PFSK-1 (cell line): ENCODE results near the gene PARVB.

Source experiments
- FOXP2 ChIP-seq: optimal IDR thresholded peaks from 2 replicates; pipeline ENCODE3; 2011; ENCODE audit warnings: borderline replicate concordance, control low read depth, inconsistent platforms; ENCODE audit not compliant: insufficient read depth; ENCODE audit errors: extremely low read length, extremely low read depth
- POLR2AphosphoS5 ChIP-seq: IDR thresholded peaks from 2 replicates; pipeline ENCODE4 v1.6.1; 2012; ENCODE audit warnings: low read depth, mild to moderate bottlenecking, control low read depth, low read length, moderate library complexity
- SIN3A ChIP-seq: IDR thresholded peaks from 2 replicates; pipeline ENCODE4 v1.6.1; 2012; ENCODE audit warnings: mild to moderate bottlenecking, low read length, moderate library complexity, borderline replicate concordance; ENCODE audit not compliant: insufficient read depth
- TAF1 ChIP-seq: IDR thresholded peaks from 2 replicates; pipeline ENCODE4 v1.6.1; 2012; ENCODE audit warnings: low read length, control low read depth, borderline replicate concordance; ENCODE audit not compliant: insufficient read depth
- TF ChIP-seq, protein P1 (sequence below), 2 experiments: IDR thresholded peaks; 2 replicates each; pipeline versions ENCODE4 v1.6.1 to v1.8.0; 2011 to 2012; ENCODE audit warnings: low read depth in 2 of 2, low read length in 2 of 2, control low read depth in 1 of 2, inconsistent platforms in 1 of 2, mild to moderate bottlenecking in 1 of 2, moderate library complexity in 1 of 2; ENCODE audit not compliant: insufficient read depth in 1 of 2

The PARVB gene

DNA sequence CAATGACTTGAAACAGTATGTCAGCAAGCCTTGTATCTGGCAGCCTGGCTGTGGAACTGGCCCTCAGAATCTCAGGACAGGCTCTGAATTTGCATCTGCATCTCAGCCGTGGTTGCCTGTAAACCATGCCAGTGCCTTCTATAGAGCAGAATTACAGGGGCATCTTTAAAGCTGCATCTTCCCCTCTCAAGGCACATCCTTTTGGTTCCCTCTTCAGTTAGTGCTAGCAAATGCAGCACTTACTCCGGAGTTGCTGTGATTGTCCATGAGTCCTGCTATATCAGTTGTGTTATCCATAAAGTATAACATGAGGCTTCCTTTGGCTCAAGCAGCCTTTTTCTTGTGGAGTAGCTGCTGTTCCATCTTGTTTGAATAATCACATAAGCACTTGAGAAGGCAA lies 102.7 kb downstream of the PARVB start:
- TF ChIP-seq, protein P1, sequence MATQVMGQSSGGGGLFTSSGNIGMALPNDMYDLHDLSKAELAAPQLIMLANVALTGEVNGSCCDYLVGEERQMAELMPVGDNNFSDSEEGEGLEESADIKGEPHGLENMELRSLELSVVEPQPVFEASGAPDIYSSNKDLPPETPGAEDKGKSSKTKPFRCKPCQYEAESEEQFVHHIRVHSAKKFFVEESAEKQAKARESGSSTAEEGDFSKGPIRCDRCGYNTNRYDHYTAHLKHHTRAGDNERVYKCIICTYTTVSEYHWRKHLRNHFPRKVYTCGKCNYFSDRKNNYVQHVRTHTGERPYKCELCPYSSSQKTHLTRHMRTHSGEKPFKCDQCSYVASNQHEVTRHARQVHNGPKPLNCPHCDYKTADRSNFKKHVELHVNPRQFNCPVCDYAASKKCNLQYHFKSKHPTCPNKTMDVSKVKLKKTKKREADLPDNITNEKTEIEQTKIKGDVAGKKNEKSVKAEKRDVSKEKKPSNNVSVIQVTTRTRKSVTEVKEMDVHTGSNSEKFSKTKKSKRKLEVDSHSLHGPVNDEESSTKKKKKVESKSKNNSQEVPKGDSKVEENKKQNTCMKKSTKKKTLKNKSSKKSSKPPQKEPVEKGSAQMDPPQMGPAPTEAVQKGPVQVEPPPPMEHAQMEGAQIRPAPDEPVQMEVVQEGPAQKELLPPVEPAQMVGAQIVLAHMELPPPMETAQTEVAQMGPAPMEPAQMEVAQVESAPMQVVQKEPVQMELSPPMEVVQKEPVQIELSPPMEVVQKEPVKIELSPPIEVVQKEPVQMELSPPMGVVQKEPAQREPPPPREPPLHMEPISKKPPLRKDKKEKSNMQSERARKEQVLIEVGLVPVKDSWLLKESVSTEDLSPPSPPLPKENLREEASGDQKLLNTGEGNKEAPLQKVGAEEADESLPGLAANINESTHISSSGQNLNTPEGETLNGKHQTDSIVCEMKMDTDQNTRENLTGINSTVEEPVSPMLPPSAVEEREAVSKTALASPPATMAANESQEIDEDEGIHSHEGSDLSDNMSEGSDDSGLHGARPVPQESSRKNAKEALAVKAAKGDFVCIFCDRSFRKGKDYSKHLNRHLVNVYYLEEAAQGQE (IDR thresholded peaks at IDR 0.05; ENCODE audit: insufficient read depth in 1 of 2, low read depth in 2 of 2, low read length in 2 of 2): no peak
- TF ChIP-seq SIN3A: no peak
- no peak for TF ChIP-seq POLR2AphosphoS5
- TF ChIP-seq TAF1: no peak
- TF ChIP-seq FOXP2: no peak

DNA sequence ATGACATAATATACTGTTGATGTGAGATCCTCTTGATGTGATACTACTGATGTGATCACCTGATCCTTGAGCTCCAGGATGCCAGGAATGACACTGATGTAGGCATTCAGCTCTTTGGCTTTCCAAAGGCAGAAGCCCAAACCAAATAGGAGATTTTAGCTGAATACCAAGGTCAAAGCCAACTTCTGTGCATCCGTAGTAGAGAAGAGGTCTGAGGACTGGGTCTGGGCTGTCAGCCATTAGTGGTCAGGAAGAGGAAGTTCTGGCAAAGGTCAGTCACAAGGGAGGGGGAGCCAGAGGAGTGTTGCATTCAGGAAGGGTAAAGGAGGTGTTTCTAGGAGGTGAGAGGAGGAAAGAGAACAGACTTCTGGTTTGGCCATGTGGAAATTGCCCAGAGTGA lies 103.3 kb downstream of the PARVB start:
- TF ChIP-seq, protein P1 (IDR thresholded peaks at IDR 0.05; ENCODE audit: insufficient read depth in 1 of 2, low read depth in 2 of 2, low read length in 2 of 2): no peak
- TF ChIP-seq POLR2AphosphoS5: no peak
- no peak for TF ChIP-seq TAF1
- TF ChIP-seq FOXP2: no peak
- TF ChIP-seq SIN3A: no peak

DNA sequence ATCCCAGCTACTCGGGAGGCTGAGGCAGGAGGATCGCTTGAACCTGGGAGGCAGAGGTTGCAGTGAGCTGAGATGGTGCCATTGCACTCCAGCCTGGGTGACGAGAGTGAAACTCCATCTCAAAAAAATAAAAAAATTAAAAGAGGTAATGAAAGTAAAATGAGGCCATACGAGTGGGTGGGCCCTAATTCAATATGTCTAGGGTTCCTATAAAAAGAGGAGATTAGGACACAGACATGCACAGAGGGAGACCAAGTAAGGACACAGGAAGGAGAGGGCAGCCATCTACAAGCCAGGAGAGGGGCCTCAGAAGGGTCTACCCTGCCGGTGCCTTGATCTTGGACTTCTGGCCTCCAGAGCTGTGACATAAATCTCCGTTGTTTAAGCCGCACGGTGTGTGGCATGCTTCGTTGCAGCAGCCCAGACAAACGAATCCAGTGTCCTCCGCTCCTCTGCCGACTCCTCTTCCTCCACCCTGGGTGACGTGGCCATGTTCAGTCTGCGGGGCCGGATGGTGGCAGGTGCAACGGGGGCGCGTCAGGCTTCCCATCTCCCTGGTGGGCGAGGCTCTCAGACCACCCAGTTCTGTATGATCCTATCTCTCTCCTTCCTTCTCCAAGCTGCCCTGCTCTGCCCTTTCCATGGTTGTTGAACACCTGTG lies 105.0 kb downstream of the PARVB start:
- TF ChIP-seq TAF1: no peak
- TF ChIP-seq, protein P1 (IDR thresholded peaks at IDR 0.05; ENCODE audit: insufficient read depth in 1 of 2, low read depth in 2 of 2, low read length in 2 of 2): no peak
- TF ChIP-seq SIN3A: no peak
- TF ChIP-seq FOXP2: no peak
- no peak for TF ChIP-seq POLR2AphosphoS5

DNA sequence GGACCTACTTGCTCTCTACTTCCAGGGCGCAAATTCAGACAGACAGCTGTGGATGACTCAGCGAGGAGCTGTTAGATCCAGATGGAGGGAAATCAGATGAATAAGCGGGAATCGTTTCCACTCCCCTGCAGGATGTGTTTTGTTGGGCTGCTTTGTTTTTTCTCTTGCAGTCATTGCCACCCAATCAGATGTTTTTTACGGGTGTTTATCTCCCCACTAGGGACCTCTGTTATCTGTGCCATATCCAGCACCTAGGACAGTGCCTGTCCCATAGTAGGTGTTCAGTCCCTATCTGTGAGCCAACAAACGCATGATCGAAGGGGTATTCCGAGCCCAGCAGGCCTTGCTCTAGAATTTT lies 105.5 kb downstream of the PARVB start:
- no peak for TF ChIP-seq TAF1
- TF ChIP-seq, protein P1 (IDR thresholded peaks at IDR 0.05; ENCODE audit: insufficient read depth in 1 of 2, low read depth in 2 of 2, low read length in 2 of 2): peak; percentile 43 to 84; a peak in 3 of 4 replicates
